CD4-positive, alpha-beta memory T cell (primary cell): ENCODE measurements around the gene HES1. TPM values are rescaled to one million over a fixed set of nuclear protein-coding genes. Genes with fewer than 3 reads are reported as not detected.

ENCODE experiments used
- CTCF ChIA-PET: fragments of 350-600 bp; sonication (Branson Sonifier 250); formaldehyde crosslinking; loops from one replicate; lab custom pipeline; 2021; ENCODE audit warnings: inconsistent platforms; ENCODE audit not compliant: partially characterized antibody; lab: Charles Lee
- POLR2A ChIA-PET: fragments of 350-600 bp; sonication (Branson Sonifier 250); formaldehyde crosslinking; loops from one replicate; lab custom pipeline; 2021; ENCODE audit not compliant: partially characterized antibody; lab: Charles Lee
- DNase-seq, 5 donors: peaks; one replicate each; pipeline versions ENCODE4 v3.0.0 to v3.0.0-alpha.2; 2020 to 2022; ENCODE audit warnings: mixed read lengths in 1 of 5
- H3K27ac ChIP-seq: one replicate; pipeline ENCODE4 v1.7.0; 2013; ENCODE audit warnings: low read depth, low read length
- H3K27me3 ChIP-seq: 2 replicates; pipeline ENCODE4 v1.7.0; 2013; ENCODE audit warnings: mild to moderate bottlenecking, low read length, moderate library complexity; ENCODE audit not compliant: insufficient read depth
- H3K36me3 ChIP-seq: 2 replicates; pipeline ENCODE4 v1.7.0; 2013; ENCODE audit warnings: mild to moderate bottlenecking, low read length, moderate library complexity; ENCODE audit not compliant: insufficient read depth
- H3K4me1 ChIP-seq: 2 replicates; pipeline ENCODE4 v1.7.0; 2013; ENCODE audit warnings: mild to moderate bottlenecking, low read length, moderate library complexity; ENCODE audit not compliant: insufficient read depth
- H3K4me3 ChIP-seq, 2 donors: one replicate each; pipeline ENCODE4 v1.7.0; 2013; ENCODE audit warnings: low read length in 2 of 2, mild to moderate bottlenecking in 1 of 2
- H3K9me3 ChIP-seq, 2 donors: one replicate each; pipeline ENCODE4 v1.7.0; 2013; ENCODE audit warnings: low read length in 2 of 2, control low read depth in 1 of 2; ENCODE audit not compliant: control insufficient read depth in 1 of 2
- H3K27ac Mint-ChIP-seq, 7 donors: one replicate each; pipeline ENCODE4 v1.8.0; 2020 to 2021; ENCODE audit warnings: mixed read lengths in 7 of 7, mild to moderate bottlenecking in 6 of 7, inconsistent platforms in 3 of 7, moderate library complexity in 3 of 7
- H3K27me3 Mint-ChIP-seq, 2 donors: one replicate each; pipeline ENCODE4 v1.8.0; 2020 to 2021; ENCODE audit warnings: mixed read lengths in 2 of 2
- H3K36me3 Mint-ChIP-seq, 2 donors: one replicate each; pipeline ENCODE4 v1.8.0; 2020 to 2021; ENCODE audit warnings: mixed read lengths in 2 of 2, inconsistent platforms in 1 of 2, mild to moderate bottlenecking in 1 of 2
- H3K4me1 Mint-ChIP-seq, 4 donors: one replicate each; pipeline ENCODE4 v1.8.0; 2020 to 2021; ENCODE audit warnings: mixed read lengths in 4 of 4, mild to moderate bottlenecking in 1 of 4
- H3K4me3 Mint-ChIP-seq, 8 donors: one replicate each; pipeline ENCODE4 v1.8.0; 2020 to 2021; ENCODE audit warnings: mixed read lengths in 8 of 8, mild to moderate bottlenecking in 7 of 8, moderate library complexity in 6 of 8, inconsistent platforms in 3 of 8
- H3K9me3 Mint-ChIP-seq, 8 donors: one replicate each; pipeline ENCODE4 v1.8.0; 2020 to 2021; ENCODE audit warnings: mixed read lengths in 8 of 8, mild to moderate bottlenecking in 5 of 8, inconsistent platforms in 3 of 8, moderate library complexity in 1 of 8
- intact Hi-C: fragments of 100-400 bp; cut with micrococcal nuclease; formaldehyde crosslinking; loops from one replicate; pipeline ENCODE4 v1.15.1; 2023
- polyA plus RNA-seq, 2 donors: library from polyadenylated mRNA; unstranded; fragments of 300-500 nt; fragmentation: Illumina TruSeq; gene quantifications; one replicate each; pipeline ENCODE4 v1.2.3, GENCODE V29; 2021
- total RNA-seq, 2 experiments: library from RNA; stranded (reverse); gene quantifications; one replicate each; pipeline ENCODE4 v1.2.3, GENCODE V29; 2021

The HES1 gene
- total and polyA plus RNA-seq, 4 experiments from 2014 or later, result 0.11 to 0.50 TPM; not detected in 2

GRCh38 chr3:194137506-194138474 lies 1.8 kb downstream of the HES1 start:
- POLR2A ChIA-PET, result interaction anchor here (0.6 kb wide), 1 partner anchor 29 kb away, joined by 4 read pairs; no protein-coding TSS in a partner anchor

GRCh38 chr3:194138732-194139070 lies 2.8 kb downstream of the HES1 start:
- Mint-ChIP-seq H3K27ac (peak overlapping the region in 1 of 7 donors; percentile 12), H3K9me3 (no peaks in the 10 kb centered on the region), H3K36me3 (peaks cover 0 to 2% of the 10 kb centered on the region in 2 donors), H3K4me3 (peak overlapping the region in 4 of 8 donors; percentile 0 to 59 (median 18)), H3K4me1 (peaks cover 22 to 55% (median 34%) of the 10 kb centered on the region in 4 donors), H3K27me3 (peaks cover 26 to 32% of the 10 kb centered on the region in 2 donors)
- DNase-seq, result no peak
- Histone ChIP-seq H3K27ac (no peak overlapping the region), H3K4me1 (peaks cover 46% of the 10 kb centered on the region), H3K9me3 (no peaks in the 10 kb centered on the region), H3K4me3 (no peak overlapping the region), H3K27me3 (peaks cover 24% of the 10 kb centered on the region), H3K36me3 (no peaks in the 10 kb centered on the region)
- POLR2A ChIA-PET, result no interaction called here
- CTCF ChIA-PET, result interaction anchor here (1.3 to 2.3 kb wide), 2 partner anchors 177 to 473 kb away, joined by 3 to 11 read pairs; no protein-coding TSS in a partner anchor
- intact Hi-C loops, result loop anchor here (2.0 to 10.0 kb wide), 3 partner anchors 66 to 358 kb away; partner anchors contain the start of gene ATP13A3

More at GRCh38 chr3:194137506-194138474, 1.8 kb downstream of the HES1 start:
- intact Hi-C loops, result loop anchor here (2.0 to 10.0 kb wide), 4 partner anchors 65 to 473 kb away; partner anchors contain the start of gene ATP13A3
- Mint-ChIP-seq H3K27ac (peak overlapping the region in 4 of 7 donors; percentile 48 to 96 (median 79)), H3K4me3 (peak overlapping the region; percentile 78 to 92 (median 85)), H3K4me1 (peaks cover 25 to 64% (median 40%) of the 10 kb centered on the region in 4 donors), H3K9me3 (no peaks in the 10 kb centered on the region), H3K27me3 (peaks cover 35 to 39% of the 10 kb centered on the region in 2 donors), H3K36me3 (peaks cover 0 to 5% of the 10 kb centered on the region in 2 donors)
- H3K4me3 ChIP-seq, result peak overlapping the region in 1 of 2 donors; percentile 51
- no peaks in the 10 kb centered on the region for H3K36me3 ChIP-seq
- no peaks in the 10 kb centered on the region for H3K9me3 ChIP-seq
- DNase-seq, result peak in 3 of 5 donors; percentile 28 to 69 (median 44)
- CTCF ChIA-PET, result interaction anchor here (0.6 to 2.3 kb wide), 6 partner anchors 178 to 472 kb away, joined by 3 to 11 read pairs (median 3); no protein-coding TSS in a partner anchor
- H3K27ac ChIP-seq, result no peak overlapping the region
- H3K4me1 ChIP-seq, result peaks cover 51% of the 10 kb centered on the region
- peaks cover 24% of the 10 kb centered on the region for H3K27me3 ChIP-seq

GRCh38 chr3:194139071-194139813 lies 3.3 kb downstream of the HES1 start:
- Histone ChIP-seq H3K4me1 (peaks cover 45% of the 10 kb centered on the region), H3K4me3 (no peak overlapping the region), H3K9me3 (no peaks in the 10 kb centered on the region), H3K36me3 (no peaks in the 10 kb centered on the region), H3K27ac (no peak overlapping the region), H3K27me3 (peaks cover 24% of the 10 kb centered on the region)
- ChIA-PET POLR2A (interaction anchor here (0.8 kb wide), 1 partner anchor 82 kb away, joined by 3 read pairs; no protein-coding TSS in a partner anchor), CTCF (interaction anchor here (1.3 to 2.3 kb wide), 2 partner anchors 176 to 473 kb away, joined by 3 to 11 read pairs; no protein-coding TSS in a partner anchor)
- intact Hi-C loops, result loop anchor here (2.0 to 10.0 kb wide), 3 partner anchors 67 to 358 kb away; partner anchors contain the start of gene ATP13A3
- peak in 1 of 5 donors; percentile 36 for DNase-seq
- H3K9me3 Mint-ChIP-seq, result no peaks in the 10 kb centered on the region
- H3K36me3 Mint-ChIP-seq, result peaks cover 0 to 2% of the 10 kb centered on the region in 2 donors
- H3K4me1 Mint-ChIP-seq, result peaks cover 21 to 53% (median 33%) of the 10 kb centered on the region in 4 donors
- peak overlapping the region in 1 of 7 donors; percentile 45 for H3K27ac Mint-ChIP-seq
- peak overlapping the region in 6 of 8 donors; percentile 0 to 59 (median 26) for H3K4me3 Mint-ChIP-seq
- peaks cover 26 to 34% of the 10 kb centered on the region in 2 donors for H3K27me3 Mint-ChIP-seq

- peaks cover 20 to 51% (median 31%) of the 10 kb centered on the region in 4 donors for H3K4me1 Mint-ChIP-seq
- H3K9me3 ChIP-seq, result no peaks in the 10 kb centered on the region
- peaks cover 45% of the 10 kb centered on the region for H3K4me1 ChIP-seq
- POLR2A ChIA-PET, result interaction anchor here (0.8 kb wide), 1 partner anchor 83 kb away, joined by 3 read pairs; no protein-coding TSS in a partner anchor
- H3K4me3 ChIP-seq, result no peak overlapping the region
- no peak for DNase-seq
- intact Hi-C loops, result loop anchor here (2.0 to 10.0 kb wide), 3 partner anchors 68 to 359 kb away; partner anchors contain the start of gene ATP13A3
- H3K4me3 Mint-ChIP-seq, result peak overlapping the region in 6 of 8 donors; percentile 9 to 50 (median 16)
- no peak overlapping the region for H3K27ac ChIP-seq
- H3K9me3 Mint-ChIP-seq, result no peaks in the 10 kb centered on the region
- peaks cover 27 to 34% of the 10 kb centered on the region in 2 donors for H3K27me3 Mint-ChIP-seq
- H3K36me3 Mint-ChIP-seq, result peaks cover 0 to under 1% of the 10 kb centered on the region in 2 donors
- H3K27me3 ChIP-seq, result peaks cover 24% of the 10 kb centered on the region
- H3K27ac Mint-ChIP-seq, result peak overlapping the region in 1 of 7 donors; percentile 45
- CTCF ChIA-PET, result interaction anchor here (2.3 kb wide), 1 partner anchor 474 kb away, joined by 11 read pairs; no protein-coding TSS in a partner anchor
- no peaks in the 10 kb centered on the region for H3K36me3 ChIP-seq
These were observed 4.0 kb downstream of the HES1 start for GRCh38 chr3:194139814-194140391.

- no peak overlapping the region for H3K4me3 ChIP-seq
- POLR2A ChIA-PET, result no interaction called here
These were observed 4.8 kb downstream of the HES1 start for GRCh38 chr3:194140520-194141414.

More at GRCh38 chr3:194140520-194141414, 4.8 kb downstream of the HES1 start:
- Histone ChIP-seq H3K36me3 (no peaks in the 10 kb centered on the region), H3K4me1 (peaks cover 36% of the 10 kb centered on the region), H3K9me3 (no peaks in the 10 kb centered on the region), H3K27ac (no peak overlapping the region), H3K27me3 (peaks cover 17% of the 10 kb centered on the region)
- H3K9me3 Mint-ChIP-seq, result no peaks in the 10 kb centered on the region
- peak overlapping the region; percentile 10 to 59 (median 43) for H3K4me3 Mint-ChIP-seq
- intact Hi-C loops, result no loop called here
- CTCF ChIA-PET, result interaction anchor here (0.7 kb wide), 1 partner anchor 176 kb away, joined by 3 read pairs; no protein-coding TSS in a partner anchor
- H3K27ac Mint-ChIP-seq, result peak overlapping the region in 1 of 7 donors; percentile 45
- peak in 3 of 5 donors; percentile 13 to 43 (median 13) for DNase-seq
- H3K36me3 Mint-ChIP-seq, result no peaks in the 10 kb centered on the region
- peaks cover 30 to 36% of the 10 kb centered on the region in 2 donors for H3K27me3 Mint-ChIP-seq
- H3K4me1 Mint-ChIP-seq, result peaks cover 17 to 42% (median 26%) of the 10 kb centered on the region in 4 donors
